ENCODE results near the gene CTNNBL1. TPM values are rescaled to one million over a fixed set of nuclear protein-coding genes. Genes with fewer than 3 reads are reported as not detected.

The CTNNBL1 gene
- total RNA-seq, 2 donors from 2014 or later = 29.9 to 39.9 TPM

DNA sequence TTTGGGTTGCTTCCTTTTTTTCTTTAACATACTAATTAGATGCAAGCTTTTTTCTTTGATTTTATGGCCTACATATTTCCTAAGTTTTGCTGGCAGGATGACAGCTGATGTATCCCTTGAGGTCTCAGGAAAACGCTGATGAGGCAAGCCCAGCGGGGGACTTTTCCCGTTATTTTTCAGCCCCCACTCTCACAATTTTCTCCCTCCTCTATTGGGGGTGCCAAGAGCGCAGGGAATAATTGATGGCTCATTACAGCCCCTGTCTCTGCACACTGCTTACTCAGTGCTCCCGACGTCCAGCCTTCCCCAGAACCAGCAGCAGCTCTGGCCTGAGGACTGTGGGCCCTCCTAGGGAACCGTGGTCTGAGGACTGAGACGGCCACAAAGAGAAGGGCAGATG lies 170.5 kb downstream of the CTNNBL1 start:
- Histone ChIP-seq H3K4me1 (no peaks in the 10 kb centered on the region), H3K36me3 (peaks cover 31% of the 10 kb centered on the region), H3K9me3 (no peaks in the 10 kb centered on the region), H3K4me3 (no peak overlapping the region), H3K27ac (no peak overlapping the region), H3K27me3 (no peaks in the 10 kb centered on the region)
- DNase-seq (ENCODE audit: low spot score) = no peak
- TF ChIP-seq, protein P1, sequence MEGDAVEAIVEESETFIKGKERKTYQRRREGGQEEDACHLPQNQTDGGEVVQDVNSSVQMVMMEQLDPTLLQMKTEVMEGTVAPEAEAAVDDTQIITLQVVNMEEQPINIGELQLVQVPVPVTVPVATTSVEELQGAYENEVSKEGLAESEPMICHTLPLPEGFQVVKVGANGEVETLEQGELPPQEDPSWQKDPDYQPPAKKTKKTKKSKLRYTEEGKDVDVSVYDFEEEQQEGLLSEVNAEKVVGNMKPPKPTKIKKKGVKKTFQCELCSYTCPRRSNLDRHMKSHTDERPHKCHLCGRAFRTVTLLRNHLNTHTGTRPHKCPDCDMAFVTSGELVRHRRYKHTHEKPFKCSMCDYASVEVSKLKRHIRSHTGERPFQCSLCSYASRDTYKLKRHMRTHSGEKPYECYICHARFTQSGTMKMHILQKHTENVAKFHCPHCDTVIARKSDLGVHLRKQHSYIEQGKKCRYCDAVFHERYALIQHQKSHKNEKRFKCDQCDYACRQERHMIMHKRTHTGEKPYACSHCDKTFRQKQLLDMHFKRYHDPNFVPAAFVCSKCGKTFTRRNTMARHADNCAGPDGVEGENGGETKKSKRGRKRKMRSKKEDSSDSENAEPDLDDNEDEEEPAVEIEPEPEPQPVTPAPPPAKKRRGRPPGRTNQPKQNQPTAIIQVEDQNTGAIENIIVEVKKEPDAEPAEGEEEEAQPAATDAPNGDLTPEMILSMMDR (IDR thresholded peaks at IDR 0.05) = no peak

- Histone ChIP-seq H3K36me3 (peaks cover 16% of the 10 kb centered on the region), H3K4me1 (no peaks in the 10 kb centered on the region), H3K27ac (no peak overlapping the region), H3K4me3 (no peak overlapping the region), H3K27me3 (no peaks in the 10 kb centered on the region), H3K9me3 (no peaks in the 10 kb centered on the region)
- TF ChIP-seq, protein P1 (IDR thresholded peaks at IDR 0.05) = no peak
- DNase-seq (ENCODE audit: low spot score) = no peak
Observed at GRCh38 chr20:37866051-37866450, 172.2 kb downstream of the CTNNBL1 start.

DNA sequence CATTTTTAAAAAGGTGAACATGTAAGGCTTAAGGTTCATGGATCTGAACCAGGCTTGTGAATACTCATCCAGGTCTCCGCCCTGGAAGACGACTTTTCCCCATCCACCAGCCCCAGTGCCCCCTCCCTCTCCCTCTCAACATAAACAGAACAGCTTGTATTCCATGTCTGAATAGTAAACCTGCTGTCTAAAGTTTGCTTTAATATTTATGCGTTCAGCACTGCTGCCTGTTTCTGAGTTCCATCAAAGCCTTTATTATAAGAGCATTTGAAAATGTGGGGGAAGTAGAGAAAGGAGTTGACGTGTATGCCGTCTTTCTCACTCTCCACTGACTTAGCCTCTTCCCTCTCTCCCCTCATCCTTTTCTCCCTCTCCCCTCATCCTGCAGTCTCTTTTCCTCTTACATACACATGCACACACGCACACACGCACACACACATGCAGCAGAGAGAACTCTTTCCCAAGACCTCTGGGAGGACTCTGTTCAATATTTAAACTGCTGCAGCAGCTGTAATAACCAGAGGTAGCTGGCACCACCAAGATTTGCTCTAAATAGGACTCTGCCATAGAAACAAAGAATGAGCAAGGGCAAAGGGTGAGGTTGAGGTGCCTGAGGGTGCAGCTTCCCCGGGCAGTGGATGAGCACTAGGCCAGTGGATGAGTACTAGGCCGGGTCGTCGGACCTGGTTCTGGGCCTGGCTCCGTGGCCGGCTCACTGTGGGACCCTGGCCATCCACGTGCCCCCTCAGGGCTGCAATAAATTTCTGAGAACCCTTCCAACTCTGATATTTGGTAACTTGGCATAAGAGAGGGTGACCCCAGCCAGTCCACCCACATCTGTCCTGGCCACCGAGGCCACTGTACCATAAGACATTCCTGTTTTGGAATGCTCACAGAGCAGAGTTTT lies 173.7 kb downstream of the CTNNBL1 start:
- H3K4me1 ChIP-seq = no peaks in the 10 kb centered on the region
- no peak overlapping the region for H3K27ac ChIP-seq
- H3K9me3 ChIP-seq = no peaks in the 10 kb centered on the region
- H3K27me3 ChIP-seq = no peaks in the 10 kb centered on the region
- TF ChIP-seq, protein P1 (IDR thresholded peaks at IDR 0.05) = no peak
- peaks cover 11% of the 10 kb centered on the region for H3K36me3 ChIP-seq
- H3K4me3 ChIP-seq = no peak overlapping the region
- no peak for DNase-seq (ENCODE audit: low spot score)

DNA sequence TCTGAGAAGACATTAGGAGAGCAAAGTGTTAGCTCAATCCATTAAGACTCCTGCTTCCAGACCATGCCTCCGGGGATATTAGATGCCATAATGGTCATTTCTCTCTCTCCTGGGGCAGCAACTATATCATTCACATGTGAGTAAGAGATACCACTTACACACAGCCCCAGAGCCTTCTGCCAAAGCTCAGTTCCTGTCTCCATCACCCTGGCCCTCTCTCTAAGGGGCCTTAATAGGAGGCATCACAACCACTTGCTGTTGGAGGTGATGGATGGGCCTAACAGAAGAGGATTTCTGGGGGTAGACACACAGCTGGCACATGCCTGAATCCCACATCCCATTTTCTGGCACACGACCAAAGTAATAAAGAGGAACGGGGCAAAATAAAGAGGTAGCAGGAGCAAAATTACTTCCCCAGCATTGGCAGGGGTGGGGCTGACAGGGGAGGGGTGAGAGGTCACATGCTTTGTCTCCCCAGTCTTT lies 175.1 kb downstream of the CTNNBL1 start:
- Histone ChIP-seq H3K36me3 (peaks cover 23% of the 10 kb centered on the region), H3K27me3 (no peaks in the 10 kb centered on the region), H3K27ac (no peak overlapping the region), H3K9me3 (no peaks in the 10 kb centered on the region), H3K4me3 (no peak overlapping the region), H3K4me1 (no peaks in the 10 kb centered on the region)
- TF ChIP-seq, protein P1 (IDR thresholded peaks at IDR 0.05) = no peak
- DNase-seq (ENCODE audit: low spot score) = no peak

DNA sequence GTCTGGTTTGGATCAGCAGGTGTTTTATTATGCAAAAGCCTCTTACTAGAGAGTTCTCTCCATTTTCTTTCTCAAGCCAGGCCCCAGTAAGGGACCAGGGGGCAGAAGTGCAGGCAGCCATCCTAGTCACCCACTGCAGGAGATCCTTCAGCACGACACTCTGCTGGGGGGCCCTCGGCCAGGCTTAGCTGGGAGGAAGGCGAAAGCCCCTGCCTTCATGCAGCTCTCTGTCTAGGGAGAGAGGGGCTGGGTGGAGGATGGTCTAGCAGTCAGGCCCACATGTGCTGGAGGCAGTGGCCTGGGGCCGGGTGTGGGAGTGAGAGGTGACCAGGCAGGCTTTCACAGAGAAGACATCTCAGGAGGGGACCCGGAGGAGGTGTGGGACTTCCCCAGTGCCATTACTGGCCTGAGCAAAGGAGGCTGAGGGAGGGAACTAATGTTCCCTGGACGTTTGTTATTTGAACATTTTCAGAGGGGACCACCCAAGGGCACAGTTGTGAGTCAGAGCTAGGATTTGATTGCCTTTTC lies 175.6 kb downstream of the CTNNBL1 start:
- H3K4me1 ChIP-seq = no peaks in the 10 kb centered on the region
- H3K4me3 ChIP-seq = no peak overlapping the region
- no peaks in the 10 kb centered on the region for H3K9me3 ChIP-seq
- no peaks in the 10 kb centered on the region for H3K27me3 ChIP-seq
- no peak overlapping the region for H3K27ac ChIP-seq
- DNase-seq (ENCODE audit: low spot score) = no peak
- TF ChIP-seq, protein P1 (IDR thresholded peaks at IDR 0.05) = no peak
- peaks cover 27% of the 10 kb centered on the region for H3K36me3 ChIP-seq

All from right atrium auricular region (tissue), 2 donors.